ENCODE results near the gene SERPINC1.

- TF ChIP-seq, protein P1, sequence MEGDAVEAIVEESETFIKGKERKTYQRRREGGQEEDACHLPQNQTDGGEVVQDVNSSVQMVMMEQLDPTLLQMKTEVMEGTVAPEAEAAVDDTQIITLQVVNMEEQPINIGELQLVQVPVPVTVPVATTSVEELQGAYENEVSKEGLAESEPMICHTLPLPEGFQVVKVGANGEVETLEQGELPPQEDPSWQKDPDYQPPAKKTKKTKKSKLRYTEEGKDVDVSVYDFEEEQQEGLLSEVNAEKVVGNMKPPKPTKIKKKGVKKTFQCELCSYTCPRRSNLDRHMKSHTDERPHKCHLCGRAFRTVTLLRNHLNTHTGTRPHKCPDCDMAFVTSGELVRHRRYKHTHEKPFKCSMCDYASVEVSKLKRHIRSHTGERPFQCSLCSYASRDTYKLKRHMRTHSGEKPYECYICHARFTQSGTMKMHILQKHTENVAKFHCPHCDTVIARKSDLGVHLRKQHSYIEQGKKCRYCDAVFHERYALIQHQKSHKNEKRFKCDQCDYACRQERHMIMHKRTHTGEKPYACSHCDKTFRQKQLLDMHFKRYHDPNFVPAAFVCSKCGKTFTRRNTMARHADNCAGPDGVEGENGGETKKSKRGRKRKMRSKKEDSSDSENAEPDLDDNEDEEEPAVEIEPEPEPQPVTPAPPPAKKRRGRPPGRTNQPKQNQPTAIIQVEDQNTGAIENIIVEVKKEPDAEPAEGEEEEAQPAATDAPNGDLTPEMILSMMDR (IDR thresholded peaks at IDR 0.05), result no peak
- TF ChIP-seq POLR2A (IDR thresholded peaks at IDR 0.05), result no peak
These were observed 55.4 kb downstream of the SERPINC1 start for GRCh38 chr1:173861731-173862145.
